Keratinocyte (primary cell): ENCODE results near the gene RAB44. TPM values are rescaled to one million over a fixed set of nuclear protein-coding genes. Genes with fewer than 3 reads are reported as not detected.

Source experiments
- DNase-seq: peaks from one replicate; pipeline ENCODE4 v3.0.0-alpha.2; 2011; ENCODE audit warnings: low read depth, missing footprints, low spot score
- FAIRE-seq: peaks from 2 replicates; lab custom pipeline; 2011; peaks lifted over from hg19 to GRCh38; lab: Jason Lieb, UNC
- H2AFZ ChIP-seq: 2 replicates; pipeline ENCODE4 v1.6.0; 2012; ENCODE audit warnings: low read length, control low read depth, inconsistent platforms; ENCODE audit not compliant: control insufficient read depth
- H3K27ac ChIP-seq: 2 replicates; pipeline ENCODE4 v1.5.1; 2011; ENCODE audit warnings: low read length; ENCODE audit not compliant: control insufficient read depth, insufficient read depth
- H3K27me3 ChIP-seq: 3 replicates; pipeline ENCODE4 v1.6.0; 2011; ENCODE audit warnings: low read length; ENCODE audit not compliant: control insufficient read depth, insufficient read depth; ENCODE audit errors: extremely low read depth
- H3K36me3 ChIP-seq, 2 experiments: 2 replicates in 1 of 2; 3 replicates in 1 of 2; pipeline ENCODE4 v1.5.1; 2011; ENCODE audit warnings: low read length in 2 of 2, mild to moderate bottlenecking in 1 of 2; ENCODE audit not compliant: control insufficient read depth in 2 of 2, insufficient read depth in 2 of 2; ENCODE audit errors: extremely low read depth in 1 of 2
- H3K4me1 ChIP-seq: 3 replicates; pipeline ENCODE4 v1.5.1; 2011; ENCODE audit warnings: low read length; ENCODE audit not compliant: control insufficient read depth, insufficient read depth; ENCODE audit errors: extremely low read depth
- H3K4me2 ChIP-seq: 3 replicates; pipeline ENCODE4 v1.6.0; 2011; ENCODE audit warnings: low read depth, low read length; ENCODE audit not compliant: control insufficient read depth, insufficient read depth; ENCODE audit errors: extremely low read depth
- H3K4me3 ChIP-seq, 3 experiments: fragments of 200-600 bp in 1 of 3; sonication (generic) in 1 of 3; 2 replicates in 2 of 3; 3 replicates in 1 of 3; pipeline ENCODE4 v1.5.1; 2011 to 2016; ENCODE audit warnings: low read length in 3 of 3, mild to moderate bottlenecking in 3 of 3, control low read depth in 2 of 3, inconsistent platforms in 1 of 3, low read depth in 1 of 3, mixed read lengths in 1 of 3, mixed run types in 1 of 3, moderate library complexity in 1 of 3; ENCODE audit not compliant: control insufficient read depth in 2 of 3, insufficient read depth in 2 of 3; ENCODE audit errors: extremely low read depth in 1 of 3
- H3K79me2 ChIP-seq: 2 replicates; pipeline ENCODE4 v1.6.0; 2012; ENCODE audit warnings: low read length; ENCODE audit not compliant: control insufficient read depth, insufficient read depth
- H3K9ac ChIP-seq: 3 replicates; pipeline ENCODE4 v1.6.0; 2011; ENCODE audit warnings: low read length; ENCODE audit not compliant: control insufficient read depth, insufficient read depth; ENCODE audit errors: extremely low read depth
- H3K9me1 ChIP-seq: 3 replicates; pipeline ENCODE4 v1.6.0; 2011; ENCODE audit warnings: low read length; ENCODE audit not compliant: control insufficient read depth, insufficient read depth; ENCODE audit errors: extremely low read depth
- H3K9me3 ChIP-seq: 2 replicates; pipeline ENCODE4 v1.5.1; 2012; ENCODE audit warnings: low read depth, low read length; ENCODE audit not compliant: control insufficient read depth
- H4K20me1 ChIP-seq: 3 replicates; pipeline ENCODE4 v1.6.0; 2011; ENCODE audit warnings: low read length; ENCODE audit not compliant: control insufficient read depth, insufficient read depth; ENCODE audit errors: extremely low read depth
- EZH2 ChIP-seq: IDR thresholded peaks from one replicate; pipeline ENCODE4 v1.6.1; 2012; ENCODE audit warnings: inconsistent platforms, mild to moderate bottlenecking, low read length, moderate library complexity
- dilution Hi-C: fragments of 300-500 bp; cut with MboI; formaldehyde crosslinking; loops from one replicate; pipeline ENCODE4 v1.7.0; 2020; ENCODE audit warnings: low sequenced_read_pairs; ENCODE audit not compliant: extremely low pct_ligation_motif_present
- polyA plus RNA-seq, 5 experiments: library from polyadenylated mRNA; depleted of rRNA in 3 of 5; stranded (reverse) in 3 of 5; stranded (forward) in 1 of 5; unstranded in 1 of 5; fragments of >200 nt; gene quantifications; 1 replicate in 1 of 5; 2 replicates in 3 of 5; 3 replicates in 1 of 5; pipeline versions ENCODE4 v1.2.1 to v1.2.3, GENCODE V29; 2011 to 2012; ENCODE audit warnings: missing spikeins in 2 of 5, low read depth in 1 of 5, low replicate concordance in 1 of 5
- TF ChIP-seq, protein P1 (sequence below), 3 experiments: IDR thresholded peaks in 1 of 3; conservative IDR thresholded peaks in 1 of 3; optimal IDR thresholded peaks in 1 of 3; 2 replicates in 2 of 3; 3 replicates in 1 of 3; pipeline versions ENCODE3 to v1.5.1; 2011; ENCODE audit warnings: low read length in 3 of 3, mild to moderate bottlenecking in 3 of 3, moderate library complexity in 2 of 3, control low read depth in 1 of 3, inconsistent platforms in 1 of 3; ENCODE audit not compliant: insufficient read depth in 2 of 3; ENCODE audit errors: extremely low read depth in 1 of 3

The RAB44 gene
- polyA plus RNA-seq, 1 donor (not counting 4 experiments of a cell fraction or from before 2014, with no cell fraction given) = 0.03 TPM

DNA sequence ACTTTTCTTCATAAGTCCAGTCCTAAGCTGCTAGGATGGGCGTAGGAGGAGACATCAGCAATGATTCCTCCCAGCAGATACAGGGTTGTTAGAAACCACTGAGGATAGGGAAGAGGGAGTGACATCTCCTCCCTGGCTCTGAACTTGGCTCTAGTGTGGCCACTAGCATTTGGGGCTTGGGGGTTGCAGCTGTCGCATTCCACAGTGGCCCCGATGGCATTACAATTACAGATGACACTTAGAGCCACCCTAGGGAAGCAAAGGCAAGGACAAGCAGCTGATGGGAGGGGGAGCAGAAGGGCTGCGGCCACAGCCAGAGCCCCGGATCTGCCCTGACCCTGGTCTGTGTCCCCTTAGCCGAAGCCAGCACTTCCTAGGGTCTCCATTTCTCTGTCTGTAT lies 28.6 kb upstream of the RAB44 start:
- H4K20me1 ChIP-seq = no peaks in the 10 kb centered on the region
- DNase-seq (no peak), FAIRE-seq (no peak)
- no peaks in the 10 kb centered on the region for H3K9me3 ChIP-seq
- dilution Hi-C loops = no loop called here
- H3K36me3 ChIP-seq = no peaks in the 10 kb centered on the region
- H3K9me1 ChIP-seq = peaks cover 2% of the 10 kb centered on the region
- H3K27ac ChIP-seq = no peak overlapping the region
- no peaks in the 10 kb centered on the region for H3K79me2 ChIP-seq
- no peak overlapping the region for H2AFZ ChIP-seq
- no peak overlapping the region for H3K4me2 ChIP-seq
- H3K9ac ChIP-seq = no peak overlapping the region
- TF ChIP-seq, protein P1, sequence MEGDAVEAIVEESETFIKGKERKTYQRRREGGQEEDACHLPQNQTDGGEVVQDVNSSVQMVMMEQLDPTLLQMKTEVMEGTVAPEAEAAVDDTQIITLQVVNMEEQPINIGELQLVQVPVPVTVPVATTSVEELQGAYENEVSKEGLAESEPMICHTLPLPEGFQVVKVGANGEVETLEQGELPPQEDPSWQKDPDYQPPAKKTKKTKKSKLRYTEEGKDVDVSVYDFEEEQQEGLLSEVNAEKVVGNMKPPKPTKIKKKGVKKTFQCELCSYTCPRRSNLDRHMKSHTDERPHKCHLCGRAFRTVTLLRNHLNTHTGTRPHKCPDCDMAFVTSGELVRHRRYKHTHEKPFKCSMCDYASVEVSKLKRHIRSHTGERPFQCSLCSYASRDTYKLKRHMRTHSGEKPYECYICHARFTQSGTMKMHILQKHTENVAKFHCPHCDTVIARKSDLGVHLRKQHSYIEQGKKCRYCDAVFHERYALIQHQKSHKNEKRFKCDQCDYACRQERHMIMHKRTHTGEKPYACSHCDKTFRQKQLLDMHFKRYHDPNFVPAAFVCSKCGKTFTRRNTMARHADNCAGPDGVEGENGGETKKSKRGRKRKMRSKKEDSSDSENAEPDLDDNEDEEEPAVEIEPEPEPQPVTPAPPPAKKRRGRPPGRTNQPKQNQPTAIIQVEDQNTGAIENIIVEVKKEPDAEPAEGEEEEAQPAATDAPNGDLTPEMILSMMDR (optimal IDR thresholded peaks at IDR 0.05 in 1 of 3, IDR thresholded peaks at IDR 0.05 in 1 of 3, conservative IDR thresholded peaks at IDR 0.05 in 1 of 3; ENCODE audit: extremely low read depth in 1 of 3, insufficient read depth in 2 of 3, low read length in 3 of 3) = no peak
- TF ChIP-seq EZH2 = no peak
- H3K4me1 ChIP-seq = peaks cover 17% of the 10 kb centered on the region
- no peak overlapping the region for H3K4me3 ChIP-seq
- no peaks in the 10 kb centered on the region for H3K27me3 ChIP-seq

DNA sequence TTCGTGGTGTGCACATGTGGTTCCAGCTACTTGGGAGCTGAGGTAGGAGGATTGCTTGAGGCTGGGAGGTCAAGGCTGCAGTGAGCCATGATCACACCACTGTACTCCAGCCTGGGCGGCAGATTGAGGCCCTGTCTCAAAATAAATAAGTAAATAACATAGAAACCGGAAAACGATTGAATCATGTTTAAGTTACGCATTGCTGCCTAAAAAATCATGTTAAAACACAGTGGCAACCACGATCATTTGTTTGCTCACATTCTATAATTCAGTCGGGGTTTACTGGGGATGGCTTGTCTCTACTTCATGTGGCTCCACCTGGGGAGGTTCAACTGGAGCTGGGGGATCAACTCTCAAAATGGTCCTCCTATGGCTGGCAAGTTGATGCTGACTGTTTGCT lies 27.4 kb upstream of the RAB44 start:
- H3K79me2 ChIP-seq = no peaks in the 10 kb centered on the region
- no peaks in the 10 kb centered on the region for H4K20me1 ChIP-seq
- H3K36me3 ChIP-seq = no peaks in the 10 kb centered on the region
- no peak overlapping the region for H2AFZ ChIP-seq
- no peaks in the 10 kb centered on the region for H3K27me3 ChIP-seq
- H3K4me2 ChIP-seq = no peak overlapping the region
- no peak for DNase-seq
- H3K9me1 ChIP-seq = peaks cover 2% of the 10 kb centered on the region
- TF ChIP-seq, protein P1 (optimal IDR thresholded peaks at IDR 0.05 in 1 of 3, IDR thresholded peaks at IDR 0.05 in 1 of 3, conservative IDR thresholded peaks at IDR 0.05 in 1 of 3; ENCODE audit: extremely low read depth in 1 of 3, insufficient read depth in 2 of 3, low read length in 3 of 3) = no peak
- no peak overlapping the region for H3K9ac ChIP-seq
- no peak overlapping the region for H3K27ac ChIP-seq
- no peaks in the 10 kb centered on the region for H3K9me3 ChIP-seq
- no peak overlapping the region for H3K4me3 ChIP-seq
- H3K4me1 ChIP-seq = peaks cover 24% of the 10 kb centered on the region
- dilution Hi-C loops = no loop called here
- FAIRE-seq = no peak
